GM18511 (cell line): ENCODE data around the gene SKI.
A peak's percentile ranks its signal among the peaks of the same experiment; 100 is the strongest.

ENCODE experiments used
- ATAC-seq: cut with Tn5 transposase; IDR thresholded peaks from one replicate; pipeline ENCODE4 v1.9.1; 2021; ENCODE audit warnings: mild to moderate bottlenecking, moderate library complexity; ENCODE audit not compliant: unreplicated experiment

The SKI gene

GRCh38 chr1:2194319-2194897 lies 33.7 kb upstream of the SKI start, which contains the start of gene FAAP20:
Gene FAAP20 (minus strand): TSS chr1:2194772. CDS start chr1:2194749, 23 bp downstream.
- ATAC-seq = peak; percentile 57

GRCh38 chr1:2194898-2195673 lies 33.0 kb upstream of the SKI start:
- peak; percentile 70 for ATAC-seq

GRCh38 chr1:2195785-2196184 lies 32.3 kb upstream of the SKI start:
- no peak for ATAC-seq

GRCh38 chr1:2196901-2197638 lies 31.0 kb upstream of the SKI start:
- ATAC-seq = no peak

GRCh38 chr1:2197707-2198165 lies 30.4 kb upstream of the SKI start:
- ATAC-seq = no peak

- no peak for ATAC-seq
These were observed 29.5 kb upstream of the SKI start for GRCh38 chr1:2198571-2198970.

- peak; percentile 41 for ATAC-seq
These were observed 28.9 kb upstream of the SKI start for GRCh38 chr1:2199042-2199810.

GRCh38 chr1:2200308-2200943 lies 27.7 kb upstream of the SKI start:
- ATAC-seq = no peak

GRCh38 chr1:2201062-2201461 lies 27.1 kb upstream of the SKI start:
- ATAC-seq = no peak

GRCh38 chr1:2202008-2202575 lies 26.0 kb upstream of the SKI start:
- no peak for ATAC-seq

GRCh38 chr1:2202843-2203601 lies 25.1 kb upstream of the SKI start:
- no peak for ATAC-seq

GRCh38 chr1:2203671-2204414 lies 24.3 kb upstream of the SKI start:
- no peak for ATAC-seq

- no peak for ATAC-seq
These were observed 23.5 kb upstream of the SKI start for GRCh38 chr1:2204415-2205190.

- ATAC-seq = peak; percentile 67
These were observed 22.7 kb upstream of the SKI start for GRCh38 chr1:2205191-2205952.

- no peak for ATAC-seq
These were observed 21.2 kb upstream of the SKI start for GRCh38 chr1:2206813-2207487.

GRCh38 chr1:2208309-2209239 lies 19.5 kb upstream of the SKI start:
- no peak for ATAC-seq
